CD14-positive monocyte (primary cell): ENCODE measurements around the gene NEK6. TPM values are rescaled to one million over a fixed set of nuclear protein-coding genes. Genes with fewer than 3 reads are reported as not detected.

Source experiments
- DNase-seq, 3 donors: peaks; one replicate each; pipeline ENCODE4 v3.0.0-alpha.2; 2011 to 2022
- H2AFZ ChIP-seq: 2 replicates; pipeline ENCODE4 v1.6.0; 2012; ENCODE audit warnings: mild to moderate bottlenecking, low read depth, low read length, inconsistent platforms; ENCODE audit not compliant: insufficient read depth, poor library complexity, severe bottlenecking
- H3K27ac ChIP-seq, 2 donors: 1 replicate in 1 of 2; 2 replicates in 1 of 2; pipeline ENCODE4 v1.5.1; 2012 to 2013; ENCODE audit warnings: low read length in 2 of 2, control low read depth in 1 of 2, inconsistent platforms in 1 of 2, low read depth in 1 of 2, mild to moderate bottlenecking in 1 of 2
- H3K27me3 ChIP-seq, 2 donors: one replicate each; pipeline versions ENCODE4 v1.6.0 to v1.6.1; 2011 to 2013; ENCODE audit warnings: low read length in 2 of 2; ENCODE audit not compliant: control insufficient read depth in 2 of 2, insufficient read depth in 2 of 2
- H3K36me3 ChIP-seq, 2 donors: replicated peaks in 1 of 2; 1 replicate in 1 of 2; 2 replicates in 1 of 2; pipeline versions ENCODE4 v1.5.1 to v1.6.1; 2012 to 2013; ENCODE audit warnings: low read length in 2 of 2, control low read depth in 1 of 2, inconsistent platforms in 1 of 2, mild to moderate bottlenecking in 1 of 2; ENCODE audit not compliant: insufficient read depth in 2 of 2, control insufficient read depth in 1 of 2
- H3K4me1 ChIP-seq, 2 donors: 1 replicate in 1 of 2; 2 replicates in 1 of 2; pipeline versions ENCODE4 v1.5.1 to v1.6.1; 2012 to 2013; ENCODE audit warnings: low read length in 2 of 2, control low read depth in 1 of 2, inconsistent platforms in 1 of 2, mild to moderate bottlenecking in 1 of 2, moderate library complexity in 1 of 2; ENCODE audit not compliant: insufficient read depth in 2 of 2, control insufficient read depth in 1 of 2
- H3K4me2 ChIP-seq: replicated peaks from 2 replicates; pipeline ENCODE3; 2012; ENCODE audit warnings: low read length, moderate library complexity, mild to moderate bottlenecking; ENCODE audit not compliant: poor library complexity, severe bottlenecking; ENCODE audit errors: extremely low read depth
- H3K4me3 ChIP-seq, 3 experiments: fragments of 200-600 bp in 1 of 3; sonication (generic) in 1 of 3; replicated peaks in 1 of 3; 1 replicate in 2 of 3; 2 replicates in 1 of 3; pipeline ENCODE4 v1.5.1; 2011 to 2013; ENCODE audit warnings: low read length in 3 of 3, mild to moderate bottlenecking in 3 of 3, control low read depth in 2 of 3, low read depth in 2 of 3, inconsistent platforms in 1 of 3, moderate library complexity in 1 of 3
- H3K79me2 ChIP-seq: 2 replicates; pipeline ENCODE4 v1.6.0; 2012; ENCODE audit warnings: mild to moderate bottlenecking, control low read depth, inconsistent platforms, low read length, moderate library complexity; ENCODE audit not compliant: insufficient read depth
- H3K9ac ChIP-seq: 2 replicates; pipeline ENCODE4 v1.6.0; 2017; ENCODE audit warnings: low read length, mild to moderate bottlenecking; ENCODE audit not compliant: insufficient read depth, poor library complexity, severe bottlenecking
- H3K9me3 ChIP-seq, 2 donors: replicated peaks in 1 of 2; 1 replicate in 1 of 2; 2 replicates in 1 of 2; pipeline versions ENCODE4 v1.5.1 to v1.6.1; 2012 to 2013; ENCODE audit warnings: low read length in 2 of 2, control low read depth in 1 of 2; ENCODE audit not compliant: control insufficient read depth in 1 of 2, insufficient read depth in 1 of 2
- H4K20me1 ChIP-seq: 2 replicates; pipeline ENCODE4 v1.6.0; 2012; ENCODE audit warnings: mild to moderate bottlenecking, low read length, control low read depth, moderate library complexity; ENCODE audit not compliant: insufficient read depth
- H3K27ac Mint-ChIP-seq, 7 donors: one replicate each; pipeline ENCODE4 v1.8.0; 2020; ENCODE audit warnings: mild to moderate bottlenecking in 7 of 7, mixed read lengths in 7 of 7, moderate library complexity in 6 of 7, inconsistent platforms in 2 of 7
- H3K27me3 Mint-ChIP-seq, 3 donors: one replicate each; pipeline ENCODE4 v1.8.0; 2021 to 2022; ENCODE audit warnings: low read depth in 3 of 3, mild to moderate bottlenecking in 3 of 3, mixed read lengths in 3 of 3, moderate library complexity in 3 of 3, inconsistent platforms in 1 of 3
- H3K36me3 Mint-ChIP-seq, 2 donors: one replicate each; pipeline ENCODE4 v1.8.0; 2020; ENCODE audit warnings: mixed read lengths in 2 of 2, inconsistent platforms in 1 of 2, mild to moderate bottlenecking in 1 of 2
- H3K4me1 Mint-ChIP-seq: one replicate; pipeline ENCODE4 v1.8.0; 2020; ENCODE audit warnings: mild to moderate bottlenecking, mixed read lengths
- H3K4me3 Mint-ChIP-seq, 2 donors: one replicate each; pipeline ENCODE4 v1.8.0; 2020; ENCODE audit warnings: mild to moderate bottlenecking in 2 of 2, mixed read lengths in 2 of 2, moderate library complexity in 1 of 2
- H3K9me3 Mint-ChIP-seq, 7 donors: one replicate each; pipeline ENCODE4 v1.8.0; 2020 to 2022; ENCODE audit warnings: mixed read lengths in 7 of 7, mild to moderate bottlenecking in 6 of 7, moderate library complexity in 6 of 7, inconsistent platforms in 2 of 7
- WGBS: methylation state at CpG from one replicate; pipeline ENCODE4 v1.1.5; 2013; ENCODE audit warnings: missing lambda C conversion rate; ENCODE audit not compliant: insufficient coverage; 5-methylcytosine and 5-hydroxymethylcytosine counted together
- intact Hi-C, 2 donors: fragments of 100-400 bp; cut with micrococcal nuclease; formaldehyde crosslinking; loops; one replicate each; pipeline versions ENCODE4 v1.15.0 to v1.15.1; 2023
- polyA plus RNA-seq, 3 donors: library from polyadenylated mRNA; depleted of rRNA in 1 of 3; unstranded in 2 of 3; stranded (reverse) in 1 of 3; fragments of 300-500 nt in 2 of 3; fragments of >200 nt in 1 of 3; fragmentation: Illumina TruSeq in 2 of 3; gene quantifications; 1 replicate in 2 of 3; 2 replicates in 1 of 3; pipeline ENCODE4 v1.2.3, GENCODE V29; 2012 to 2021
- TF ChIP-seq, protein P1 (sequence below): fragments of 200-600 bp; IDR thresholded peaks from one replicate; pipeline ENCODE4 v1.8.0; 2022; ENCODE audit warnings: antibody characterized with exemption, mild to moderate bottlenecking

Gene NEK6
- polyA plus RNA-seq, 3 donors = 26.1 to 46.0 (median 35.8) TPM

DNA sequence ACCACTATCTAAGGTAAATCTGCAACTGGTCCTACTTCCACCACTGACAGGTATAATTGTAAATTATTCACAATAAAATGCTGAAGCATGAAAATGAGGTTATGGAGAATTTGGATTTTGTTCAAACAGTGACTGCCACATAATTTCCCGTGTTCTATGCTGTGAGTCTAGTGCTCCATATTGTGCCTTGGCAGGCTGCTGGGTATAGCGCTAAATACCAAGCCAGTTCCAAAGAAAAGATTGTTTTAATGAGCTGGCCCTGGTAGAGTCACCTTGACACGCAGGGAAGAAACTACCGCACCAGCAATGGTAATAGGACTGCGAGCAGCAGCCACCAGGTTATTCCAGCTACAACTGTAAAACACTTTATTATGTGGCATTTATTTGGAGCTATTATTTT lies 127.1 kb downstream of the NEK6 start:
- Histone ChIP-seq H3K9me3 (no peaks in the 10 kb centered on the region), H3K4me3 (no peak overlapping the region), H3K9ac (no peak overlapping the region), H2AFZ (no peak overlapping the region), H3K27ac (no peak overlapping the region), H3K4me2 (no peak overlapping the region), H3K4me1 (peaks cover 57 to 69% of the 10 kb centered on the region in 2 donors), H3K27me3 (no peaks in the 10 kb centered on the region), H3K36me3 (peaks cover 10 to 23% of the 10 kb centered on the region in 2 donors), H3K79me2 (peaks cover 75% of the 10 kb centered on the region), H4K20me1 (peaks cover 37% of the 10 kb centered on the region)
- intact Hi-C loops = no loop called here
- H3K27me3 Mint-ChIP-seq = no peaks in the 10 kb centered on the region
- no peaks in the 10 kb centered on the region for H3K9me3 Mint-ChIP-seq
- DNase-seq = no peak
- peaks cover 36 to 41% of the 10 kb centered on the region in 2 donors for H3K36me3 Mint-ChIP-seq
- H3K27ac Mint-ChIP-seq = no peak overlapping the region
- H3K4me1 Mint-ChIP-seq = peaks cover 67% of the 10 kb centered on the region
- 88% methylated on average over 1 of the region's 5 CpGs for WGBS
- no peak overlapping the region for H3K4me3 Mint-ChIP-seq
- TF ChIP-seq, protein P1, sequence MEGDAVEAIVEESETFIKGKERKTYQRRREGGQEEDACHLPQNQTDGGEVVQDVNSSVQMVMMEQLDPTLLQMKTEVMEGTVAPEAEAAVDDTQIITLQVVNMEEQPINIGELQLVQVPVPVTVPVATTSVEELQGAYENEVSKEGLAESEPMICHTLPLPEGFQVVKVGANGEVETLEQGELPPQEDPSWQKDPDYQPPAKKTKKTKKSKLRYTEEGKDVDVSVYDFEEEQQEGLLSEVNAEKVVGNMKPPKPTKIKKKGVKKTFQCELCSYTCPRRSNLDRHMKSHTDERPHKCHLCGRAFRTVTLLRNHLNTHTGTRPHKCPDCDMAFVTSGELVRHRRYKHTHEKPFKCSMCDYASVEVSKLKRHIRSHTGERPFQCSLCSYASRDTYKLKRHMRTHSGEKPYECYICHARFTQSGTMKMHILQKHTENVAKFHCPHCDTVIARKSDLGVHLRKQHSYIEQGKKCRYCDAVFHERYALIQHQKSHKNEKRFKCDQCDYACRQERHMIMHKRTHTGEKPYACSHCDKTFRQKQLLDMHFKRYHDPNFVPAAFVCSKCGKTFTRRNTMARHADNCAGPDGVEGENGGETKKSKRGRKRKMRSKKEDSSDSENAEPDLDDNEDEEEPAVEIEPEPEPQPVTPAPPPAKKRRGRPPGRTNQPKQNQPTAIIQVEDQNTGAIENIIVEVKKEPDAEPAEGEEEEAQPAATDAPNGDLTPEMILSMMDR = no peak

DNA sequence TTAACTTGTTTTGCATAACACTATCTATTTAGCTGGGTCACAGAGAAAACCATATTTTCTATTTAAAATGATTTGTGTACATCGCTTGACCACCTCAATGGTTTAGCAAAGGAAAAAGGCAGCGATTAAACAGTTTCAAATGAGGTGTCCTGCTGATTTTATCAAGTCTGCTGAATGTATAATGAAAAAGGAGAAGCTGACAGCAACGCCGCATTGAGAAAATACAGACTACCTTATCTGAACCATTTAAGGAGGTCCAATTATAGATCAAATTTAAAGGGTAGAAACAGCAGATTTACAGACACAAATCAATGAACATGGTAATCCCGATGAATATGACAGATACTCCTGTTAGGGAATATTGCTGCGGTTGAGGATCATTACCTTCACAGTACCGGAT lies 127.9 kb downstream of the NEK6 start:
- TF ChIP-seq, protein P1 = no peak
- H3K9me3 ChIP-seq = no peaks in the 10 kb centered on the region
- no peak overlapping the region for H2AFZ ChIP-seq
- Mint-ChIP-seq H3K27me3 (no peaks in the 10 kb centered on the region), H3K27ac (peak overlapping the region in 1 of 7 donors; percentile 72), H3K9me3 (no peaks in the 10 kb centered on the region), H3K36me3 (peaks cover 31 to 36% of the 10 kb centered on the region in 2 donors), H3K4me3 (no peak overlapping the region), H3K4me1 (peaks cover 68% of the 10 kb centered on the region)
- peaks cover 31% of the 10 kb centered on the region for H4K20me1 ChIP-seq
- no peak overlapping the region for H3K4me2 ChIP-seq
- peaks cover 75% of the 10 kb centered on the region for H3K79me2 ChIP-seq
- H3K27ac ChIP-seq = peak overlapping the region in 1 of 2 donors; percentile 39
- intact Hi-C loops = no loop called here
- H3K27me3 ChIP-seq = no peaks in the 10 kb centered on the region
- H3K4me3 ChIP-seq = no peak overlapping the region
- no peak overlapping the region for H3K9ac ChIP-seq
- peak in 1 of 3 donors; percentile 23 for DNase-seq
- WGBS = no CpG with 5 or more reads among the region's 7 CpGs
- H3K36me3 ChIP-seq = peaks cover 10 to 19% of the 10 kb centered on the region in 2 donors
- peaks cover 52 to 67% of the 10 kb centered on the region in 2 donors for H3K4me1 ChIP-seq
